Suppressor macrophage treated with lipopolysaccharide for 1 hour (primary cell): ENCODE results near the gene AGO4.

ENCODE experiments used
- DNase-seq, 3 donors: peaks; one replicate each; pipeline ENCODE4 v3.0.0-alpha.2; 2020 to 2022

Gene AGO4

GRCh38 chr1:35902671-35903070 is 94.9 kb downstream of the AGO4 start:
- no peak for DNase-seq
